ENCODE results near the gene CST9. TPM values are rescaled to one million over a fixed set of nuclear protein-coding genes. Genes with fewer than 3 reads are reported as not detected.
A peak's percentile ranks its signal among the peaks of the same experiment; 100 is the strongest.
"Not testable (repeated sequence)": the region's sequence is repeated elsewhere in the genome, so short reads cannot be mapped to it uniquely, and the experiment has no call there.

CST9 gene
- total and polyA plus RNA-seq, 5 experiments from 2014 or later = not detected

DNA sequence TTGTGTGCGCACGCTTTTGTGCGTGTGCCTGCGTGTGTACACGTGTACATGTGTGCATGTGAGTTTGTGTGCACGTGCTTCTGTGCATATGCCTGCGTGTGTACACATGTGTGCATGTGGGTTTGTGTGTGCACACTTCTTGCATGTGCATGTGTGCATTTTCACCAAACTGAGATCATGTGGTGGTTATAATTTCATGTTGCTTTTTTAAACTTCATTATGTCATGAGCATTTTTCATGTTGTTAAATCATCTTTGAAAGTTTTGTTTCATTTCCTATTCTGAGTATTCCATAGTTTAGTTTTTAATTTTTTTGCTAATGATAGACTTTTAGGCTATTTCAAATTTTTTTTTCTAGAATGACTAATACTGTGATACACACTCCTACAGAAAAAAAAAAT is 38.4 kb upstream of the CST9 start:
- H3K27ac Mint-ChIP-seq = no peak overlapping the region
- no peak for DNase-seq
- H3K9me3 Mint-ChIP-seq = no peaks in the 10 kb centered on the region
- no peak for ATAC-seq
- H3K27me3 Mint-ChIP-seq = peaks cover 2 to 8% (median 7%) of the 10 kb centered on the region in 5 donors
- H3K4me1 Mint-ChIP-seq = peaks cover 0 to 8% (median 4%) of the 10 kb centered on the region in 4 donors
- no peak overlapping the region for H3K4me3 Mint-ChIP-seq
- POLR2A ChIA-PET = no interaction called here
- H3K36me3 Mint-ChIP-seq = no peaks in the 10 kb centered on the region

DNA sequence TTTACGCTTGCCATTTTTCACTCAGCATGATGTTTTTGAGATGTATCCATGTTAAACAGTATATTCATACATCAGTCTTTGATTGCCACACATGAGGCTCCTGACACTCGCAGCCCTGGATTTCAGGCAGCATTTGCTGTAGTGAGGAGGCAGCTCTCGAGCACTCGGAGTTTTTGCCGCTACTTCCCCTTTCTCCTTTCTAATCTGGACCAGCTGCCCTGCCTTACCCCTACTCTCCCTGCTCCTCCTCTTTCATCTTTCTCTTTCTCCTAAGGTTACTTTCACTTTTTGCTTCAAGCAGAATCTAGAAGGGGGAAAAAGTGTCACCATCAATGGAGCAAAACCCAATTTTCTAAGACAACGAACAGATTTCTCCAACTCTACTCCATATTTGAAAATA is 37.9 kb upstream of the CST9 start:
- POLR2A ChIA-PET = no interaction called here
- ATAC-seq = no peak
- peaks cover 0 to 10% (median 4%) of the 10 kb centered on the region in 4 donors for H3K4me1 Mint-ChIP-seq
- no peak for DNase-seq
- no peak overlapping the region for H3K4me3 Mint-ChIP-seq
- H3K9me3 Mint-ChIP-seq = no peaks in the 10 kb centered on the region
- H3K27me3 Mint-ChIP-seq = peaks cover 2 to 13% (median 11%) of the 10 kb centered on the region in 5 donors
- H3K27ac Mint-ChIP-seq = no peak overlapping the region
- no peaks in the 10 kb centered on the region for H3K36me3 Mint-ChIP-seq

GRCh38 chr20:23641936-23642751 is 36.4 kb upstream of the CST9 start:
- DNase-seq = no peak
- Mint-ChIP-seq H3K4me3 (no peak overlapping the region), H3K9me3 (no peaks in the 10 kb centered on the region), H3K27me3 (peaks cover 2 to 19% (median 13%) of the 10 kb centered on the region in 5 donors), H3K36me3 (no peaks in the 10 kb centered on the region), H3K4me1 (peaks cover under 1 to 10% (median 5%) of the 10 kb centered on the region in 4 donors), H3K27ac (no peak overlapping the region)
- no peak for ATAC-seq
- POLR2A ChIA-PET = no interaction called here

GRCh38 chr20:23640671-23641667 is 35.3 kb upstream of the CST9 start:
- no peaks in the 10 kb centered on the region for H3K9me3 Mint-ChIP-seq
- H3K4me1 Mint-ChIP-seq = peaks cover 4 to 18% (median 10%) of the 10 kb centered on the region in 4 donors
- H3K27me3 Mint-ChIP-seq = peaks cover 8 to 31% (median 23%) of the 10 kb centered on the region in 5 donors
- no peak overlapping the region for H3K27ac Mint-ChIP-seq
- no peak overlapping the region for H3K4me3 Mint-ChIP-seq
- POLR2A ChIA-PET = no interaction called here
- DNase-seq = no peak
- H3K36me3 Mint-ChIP-seq = no peaks in the 10 kb centered on the region
- no peak for ATAC-seq

GRCh38 chr20:23640018-23640601 is 34.4 kb upstream of the CST9 start:
- Mint-ChIP-seq H3K4me1 (peaks cover 4 to 20% (median 10%) of the 10 kb centered on the region in 4 donors), H3K36me3 (no peaks in the 10 kb centered on the region), H3K27me3 (peaks cover 8 to 35% (median 23%) of the 10 kb centered on the region in 5 donors), H3K4me3 (no peak overlapping the region), H3K9me3 (no peaks in the 10 kb centered on the region), H3K27ac (no peak overlapping the region)
- ATAC-seq (no peak), DNase-seq (no peak)
- POLR2A ChIA-PET = no interaction called here

DNA sequence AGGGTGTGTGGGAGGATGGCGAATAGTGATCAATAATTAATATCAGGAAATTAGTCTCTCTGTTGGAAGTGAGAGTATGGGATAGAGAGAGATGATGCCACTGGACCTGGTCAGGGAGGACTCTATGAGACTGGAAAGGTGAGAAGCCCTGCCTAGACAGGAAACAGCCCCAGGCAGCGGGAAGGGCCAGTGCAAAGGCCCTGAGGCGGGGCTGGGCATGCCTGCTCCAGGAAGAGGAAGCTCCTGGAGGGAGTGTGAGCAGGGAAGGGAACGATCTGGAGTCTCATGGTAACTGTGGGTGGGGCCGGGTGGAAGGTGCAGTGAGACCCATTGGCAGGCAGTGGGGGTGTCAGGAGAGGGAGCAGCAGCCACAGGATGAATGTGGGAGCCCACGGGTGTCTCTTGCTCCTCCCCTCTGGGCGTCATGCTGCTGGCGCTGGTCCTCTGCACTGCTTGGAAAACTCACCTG is 33.8 kb upstream of the CST9 start:
- Mint-ChIP-seq H3K9me3 (no peaks in the 10 kb centered on the region), H3K4me3 (peak overlapping the region in 1 of 10 donors; percentile 45), H3K36me3 (no peaks in the 10 kb centered on the region), H3K27ac (no peak overlapping the region), H3K27me3 (peaks cover 8 to 35% (median 25%) of the 10 kb centered on the region in 5 donors), H3K4me1 (peaks cover 4 to 20% (median 10%) of the 10 kb centered on the region in 4 donors)
- no peak for DNase-seq
- POLR2A ChIA-PET = no interaction called here
- no peak for ATAC-seq

DNA sequence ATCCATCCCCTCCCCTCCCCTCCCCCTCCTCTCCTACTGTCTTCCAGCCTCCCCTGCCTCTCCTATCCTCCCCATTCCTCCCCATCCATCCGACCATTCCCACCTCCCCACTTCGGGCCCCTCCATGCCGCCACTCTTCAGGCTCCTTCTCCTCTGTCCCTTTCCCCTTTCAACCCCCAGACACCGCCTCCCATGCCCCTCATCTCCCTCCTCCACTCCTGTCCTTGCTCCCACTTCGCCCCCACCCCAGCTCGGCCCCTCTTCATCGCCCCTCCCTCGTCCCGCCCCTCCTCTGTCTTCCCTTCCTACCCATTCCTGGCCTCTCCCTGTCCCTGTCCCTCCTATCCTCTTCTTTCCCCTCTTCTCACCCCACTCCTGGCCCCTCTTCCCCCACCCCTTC is 32.6 kb upstream of the CST9 start:
- Mint-ChIP-seq H3K27ac (no peak overlapping the region), H3K36me3 (no peaks in the 10 kb centered on the region), H3K27me3 (peaks cover 8 to 35% (median 26%) of the 10 kb centered on the region in 5 donors), H3K9me3 (no peaks in the 10 kb centered on the region), H3K4me3 (peak overlapping the region in 1 of 10 donors; percentile 36), H3K4me1 (peaks cover 4 to 17% (median 6%) of the 10 kb centered on the region in 4 donors)
- DNase-seq = no peak
- POLR2A ChIA-PET = no interaction called here
- no peak for ATAC-seq

GRCh38 chr20:23637282-23638221 is 31.8 kb upstream of the CST9 start, which contains the start of gene CST3:
Gene CST3, minus strand, starts transcription at chr20:23637955. Its CDS starts 93 bp downstream, at chr20:23637862.
- DNase-seq = no peak
- POLR2A ChIA-PET = no interaction called here
- Mint-ChIP-seq H3K9me3 (no peaks in the 10 kb centered on the region), H3K4me3 (peak within 1 kb of the TSS in 9 of 10 donors; percentile 14 to 83 (median 57)), H3K27me3 (peaks cover 8 to 35% (median 26%) of the 10 kb centered on the region in 5 donors), H3K36me3 (no peaks in the 10 kb centered on the region), H3K27ac (peak within 1 kb of the TSS in 1 of 10 donors; percentile 30), H3K4me1 (peaks cover 4 to 17% (median 6%) of the 10 kb centered on the region in 4 donors)
- ATAC-seq = no peak

GRCh38 chr20:23636908-23637281 is 31.2 kb upstream of the CST9 start:
- H3K27ac Mint-ChIP-seq = peak overlapping the region in 1 of 10 donors; percentile 30
- POLR2A ChIA-PET = no interaction called here
- H3K4me3 Mint-ChIP-seq = peak overlapping the region in 8 of 10 donors; percentile 26 to 83 (median 58)
- H3K4me1 Mint-ChIP-seq = peaks cover 4 to 17% (median 6%) of the 10 kb centered on the region in 4 donors
- H3K36me3 Mint-ChIP-seq = no peaks in the 10 kb centered on the region
- peaks cover 8 to 35% (median 26%) of the 10 kb centered on the region in 5 donors for H3K27me3 Mint-ChIP-seq
- H3K9me3 Mint-ChIP-seq = no peaks in the 10 kb centered on the region
- ATAC-seq (no peak), DNase-seq (no peak)

DNA sequence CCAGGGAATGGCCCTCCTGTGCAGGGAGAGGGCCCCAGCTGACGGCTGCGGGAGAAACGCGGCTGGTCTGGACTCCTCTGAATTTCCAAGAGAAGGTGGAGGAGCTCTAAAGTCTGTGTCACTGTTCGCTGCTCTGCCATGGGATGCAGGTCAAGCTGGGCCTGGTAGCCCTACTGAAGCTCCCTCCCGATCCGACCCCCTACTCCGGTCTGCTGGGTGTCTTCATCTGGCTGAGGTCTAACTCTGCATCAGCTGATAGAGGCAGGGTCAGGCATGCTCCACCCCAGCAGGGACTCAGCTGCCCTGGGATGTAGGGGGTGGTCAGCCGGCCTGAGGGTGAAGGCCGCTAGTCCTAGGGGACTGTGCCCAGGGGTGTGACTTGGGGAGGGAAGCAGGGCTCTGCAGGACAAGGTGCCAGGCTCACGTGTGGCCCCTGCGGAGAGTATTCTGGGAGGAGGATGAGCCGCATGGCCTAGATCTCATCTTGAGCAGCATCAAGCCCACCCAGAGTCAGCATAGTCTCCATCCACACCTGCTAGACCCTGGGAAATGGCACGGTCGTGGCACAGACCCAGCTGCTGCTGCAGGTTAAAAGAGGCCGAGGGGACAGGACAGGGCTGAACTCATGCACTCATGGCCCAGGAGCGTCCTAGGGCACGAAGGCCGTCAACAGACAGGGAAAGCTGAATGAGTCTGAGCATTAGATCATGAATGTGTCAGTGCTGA is 30.6 kb upstream of the CST9 start:
- POLR2A ChIA-PET = no interaction called here
- Mint-ChIP-seq H3K36me3 (no peaks in the 10 kb centered on the region), H3K27ac (peak overlapping the region in 1 of 10 donors; percentile 30), H3K4me1 (peaks cover 4 to 17% (median 6%) of the 10 kb centered on the region in 4 donors), H3K27me3 (peaks cover 8 to 35% (median 26%) of the 10 kb centered on the region in 5 donors), H3K9me3 (no peaks in the 10 kb centered on the region), H3K4me3 (peak overlapping the region in 6 of 10 donors; percentile 54 to 83 (median 62))
- ATAC-seq (no peak), DNase-seq (no peak)

- peaks cover 4 to 17% (median 6%) of the 10 kb centered on the region in 4 donors for H3K4me1 Mint-ChIP-seq
- POLR2A ChIA-PET, ATAC-seq, H3K27ac Mint-ChIP-seq, H3K36me3 Mint-ChIP-seq, H3K9me3 Mint-ChIP-seq, DNase-seq: not testable (repeated sequence)
- H3K4me3 Mint-ChIP-seq = peak overlapping the region in 1 of 10 donors; percentile 83
- H3K27me3 Mint-ChIP-seq = peaks cover 8 to 35% (median 26%) of the 10 kb centered on the region in 5 donors
Observed at GRCh38 chr20:23635768-23636090, 30.0 kb upstream of the CST9 start.

Measured in naive thymus-derived CD8-positive, alpha-beta T cell (primary cell).